ENCODE results near the gene SIK2.

- TF ChIP-seq POLR2AphosphoS5 (IDR thresholded peaks at IDR 0.05; ENCODE audit: low read depth, low read length) (no peak), TAF1 (IDR thresholded peaks at IDR 0.05; ENCODE audit: borderline replicate concordance, insufficient read depth, low read length) (no peak), SIN3A (IDR thresholded peaks at IDR 0.05; ENCODE audit: borderline replicate concordance, insufficient read depth, low read length) (no peak), REST (IDR thresholded peaks at IDR 0.05; ENCODE audit: insufficient read depth in 1 of 2, low read depth in 2 of 2, low read length in 2 of 2) (no peak), FOXP2 (optimal IDR thresholded peaks at IDR 0.05; ENCODE audit: borderline replicate concordance, extremely low read depth, extremely low read length, insufficient read depth) (no peak)
Observed at GRCh38 chr11:111676878-111677585, 74.8 kb downstream of the SIK2 start.

Measured in PFSK-1 (cell line).